Measurements from ENCODE around the gene DNAI4. TPM values are rescaled to one million over a fixed set of nuclear protein-coding genes. Genes with fewer than 3 reads are reported as not detected.
"Not testable (repeated sequence)": the region's sequence is repeated elsewhere in the genome, so short reads cannot be mapped to it uniquely, and the experiment has no call there.

DNAI4 gene
- total RNA-seq, 3 donors from 2014 or later (not counting 1 experiment from before 2014, with no cell fraction given): 1.4 to 4.3 (median 2.2) TPM

GRCh38 chr1:66788231-66788939 is 136.3 kb downstream of the DNAI4 start:
- Mint-ChIP-seq H3K4me1 (peaks cover 8 to 10% of the 10 kb centered on the region in 2 donors), H3K27ac (no peak overlapping the region), H3K4me3 (no peak overlapping the region), H3K27me3 (ENCODE audit: low read depth in 2 of 2) (peaks cover 0 to 2% of the 10 kb centered on the region in 2 donors), H3K9me3 (no peaks in the 10 kb centered on the region), H3K36me3 (no peaks in the 10 kb centered on the region)
- WGBS (ENCODE audit: insufficient coverage): 6% methylated on average over 4 of the region's 6 CpGs
- DNase-seq: peak in 1 of 2 donors; percentile 72
- Histone ChIP-seq H3K9me3 (ENCODE audit: control insufficient read depth, insufficient read depth, low read length) (no peaks in the 10 kb centered on the region), H3K4me1 (ENCODE audit: control insufficient read depth, insufficient read depth, low read length) (no peaks in the 10 kb centered on the region), H3K36me3 (ENCODE audit: control insufficient read depth, insufficient read depth, low read length) (no peaks in the 10 kb centered on the region), H3K27ac (ENCODE audit: low read length) (no peak overlapping the region), H3K4me3 (ENCODE audit: low read length) (no peak overlapping the region), H3K27me3 (ENCODE audit: control insufficient read depth, insufficient read depth, low read length) (no peaks in the 10 kb centered on the region)
- ATAC-seq: peak in 1 of 3 donors; percentile 71
- TF ChIP-seq CTCF (IDR thresholded peaks at IDR 0.05): no peak
- intact Hi-C loops (cut with micrococcal nuclease): no loop called here

- no peak overlapping the region for H3K27ac ChIP-seq (ENCODE audit: low read length)
- no peak overlapping the region for H3K4me3 Mint-ChIP-seq
- H3K27ac Mint-ChIP-seq: no peak overlapping the region
- WGBS (ENCODE audit: insufficient coverage): 74% methylated on average over 2 of the region's 4 CpGs
- H3K4me3 ChIP-seq (ENCODE audit: low read length): no peak overlapping the region
- peaks cover 0 to 4% of the 10 kb centered on the region in 2 donors for H3K27me3 Mint-ChIP-seq (ENCODE audit: low read depth in 2 of 2)
- H3K9me3 ChIP-seq (ENCODE audit: control insufficient read depth, insufficient read depth, low read length): no peaks in the 10 kb centered on the region
- DNase-seq (no peak), ATAC-seq (no peak)
- H3K36me3 ChIP-seq (ENCODE audit: control insufficient read depth, insufficient read depth, low read length): no peaks in the 10 kb centered on the region
- intact Hi-C loops (cut with micrococcal nuclease): no loop called here
- no peaks in the 10 kb centered on the region for H3K36me3 Mint-ChIP-seq
- no peaks in the 10 kb centered on the region for H3K9me3 Mint-ChIP-seq
- no peaks in the 10 kb centered on the region for H3K4me1 ChIP-seq (ENCODE audit: control insufficient read depth, insufficient read depth, low read length)
- no peak for TF ChIP-seq CTCF (IDR thresholded peaks at IDR 0.05)
- H3K4me1 Mint-ChIP-seq: peaks cover 8 to 10% of the 10 kb centered on the region in 2 donors
- no peaks in the 10 kb centered on the region for H3K27me3 ChIP-seq (ENCODE audit: control insufficient read depth, insufficient read depth, low read length)
These were observed 137.0 kb downstream of the DNAI4 start for GRCh38 chr1:66787641-66788040.

- DNase-seq; H3K27me3 ChIP-seq (ENCODE audit: control insufficient read depth, insufficient read depth, low read length); H3K27me3 Mint-ChIP-seq (ENCODE audit: low read depth in 2 of 2); H3K36me3 Mint-ChIP-seq; H3K4me3 Mint-ChIP-seq; intact Hi-C loops (cut with micrococcal nuclease); H3K4me3 ChIP-seq (ENCODE audit: low read length); H3K9me3 Mint-ChIP-seq; ATAC-seq; H3K27ac ChIP-seq (ENCODE audit: low read length); H3K4me1 Mint-ChIP-seq; H3K36me3 ChIP-seq (ENCODE audit: control insufficient read depth, insufficient read depth, low read length); H3K9me3 ChIP-seq (ENCODE audit: control insufficient read depth, insufficient read depth, low read length); H3K4me1 ChIP-seq (ENCODE audit: control insufficient read depth, insufficient read depth, low read length); H3K27ac Mint-ChIP-seq: not testable (repeated sequence)
- no CpG with 5 or more reads among the region's 2 CpGs for WGBS (ENCODE audit: insufficient coverage)
These were observed 138.9 kb downstream of the DNAI4 start for GRCh38 chr1:66785800-66786199.

GRCh38 chr1:66779475-66780078 is 145.1 kb downstream of the DNAI4 start:
- intact Hi-C loops (cut with micrococcal nuclease): no loop called here
- no peak overlapping the region for H3K4me3 ChIP-seq (ENCODE audit: low read length)
- 81% methylated on average over 2 of the region's 2 CpGs for WGBS (ENCODE audit: insufficient coverage)
- no peaks in the 10 kb centered on the region for H3K36me3 Mint-ChIP-seq
- H3K4me3 Mint-ChIP-seq: no peak overlapping the region
- H3K4me1 Mint-ChIP-seq: no peaks in the 10 kb centered on the region
- DNase-seq: no peak
- no peaks in the 10 kb centered on the region for H3K4me1 ChIP-seq (ENCODE audit: control insufficient read depth, insufficient read depth, low read length)
- H3K27me3 Mint-ChIP-seq (ENCODE audit: low read depth in 2 of 2): peaks cover 14 to 23% of the 10 kb centered on the region in 2 donors
- no peaks in the 10 kb centered on the region for H3K9me3 Mint-ChIP-seq
- H3K36me3 ChIP-seq (ENCODE audit: control insufficient read depth, insufficient read depth, low read length): no peaks in the 10 kb centered on the region
- no peaks in the 10 kb centered on the region for H3K9me3 ChIP-seq (ENCODE audit: control insufficient read depth, insufficient read depth, low read length)
- TF ChIP-seq CTCF (IDR thresholded peaks at IDR 0.05): no peak
- no peak overlapping the region for H3K27ac Mint-ChIP-seq
- no peak overlapping the region for H3K27ac ChIP-seq (ENCODE audit: low read length)
- ATAC-seq: no peak
- no peaks in the 10 kb centered on the region for H3K27me3 ChIP-seq (ENCODE audit: control insufficient read depth, insufficient read depth, low read length)
